ENCODE data around the gene ANAPC2. TPM values are rescaled to one million over a fixed set of nuclear protein-coding genes. Genes with fewer than 3 reads are reported as not detected.

ANAPC2 gene
- total RNA-seq, 1 donor from 2014 or later, result 24.1 TPM

DNA sequence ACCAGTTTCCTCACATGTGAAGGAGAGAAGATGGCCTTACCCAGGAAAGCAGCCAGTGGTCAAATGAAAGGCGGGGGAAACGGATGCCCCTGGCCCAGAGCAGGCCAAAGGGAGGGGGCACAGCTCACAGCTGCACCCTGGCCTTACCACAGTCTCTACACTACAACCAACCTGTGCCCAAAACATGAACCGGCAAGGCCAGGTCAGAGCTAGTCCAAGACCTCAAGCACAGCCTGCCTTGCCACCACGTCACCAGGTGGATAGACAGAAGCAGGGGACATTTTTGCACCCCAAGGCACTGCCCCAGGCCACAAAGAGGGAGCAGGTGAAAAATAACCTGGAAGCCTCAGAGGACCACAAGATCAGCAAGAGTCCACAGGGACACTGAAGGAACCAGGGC is 44.9 kb downstream of the ANAPC2 start:
- TF ChIP-seq, protein P1, sequence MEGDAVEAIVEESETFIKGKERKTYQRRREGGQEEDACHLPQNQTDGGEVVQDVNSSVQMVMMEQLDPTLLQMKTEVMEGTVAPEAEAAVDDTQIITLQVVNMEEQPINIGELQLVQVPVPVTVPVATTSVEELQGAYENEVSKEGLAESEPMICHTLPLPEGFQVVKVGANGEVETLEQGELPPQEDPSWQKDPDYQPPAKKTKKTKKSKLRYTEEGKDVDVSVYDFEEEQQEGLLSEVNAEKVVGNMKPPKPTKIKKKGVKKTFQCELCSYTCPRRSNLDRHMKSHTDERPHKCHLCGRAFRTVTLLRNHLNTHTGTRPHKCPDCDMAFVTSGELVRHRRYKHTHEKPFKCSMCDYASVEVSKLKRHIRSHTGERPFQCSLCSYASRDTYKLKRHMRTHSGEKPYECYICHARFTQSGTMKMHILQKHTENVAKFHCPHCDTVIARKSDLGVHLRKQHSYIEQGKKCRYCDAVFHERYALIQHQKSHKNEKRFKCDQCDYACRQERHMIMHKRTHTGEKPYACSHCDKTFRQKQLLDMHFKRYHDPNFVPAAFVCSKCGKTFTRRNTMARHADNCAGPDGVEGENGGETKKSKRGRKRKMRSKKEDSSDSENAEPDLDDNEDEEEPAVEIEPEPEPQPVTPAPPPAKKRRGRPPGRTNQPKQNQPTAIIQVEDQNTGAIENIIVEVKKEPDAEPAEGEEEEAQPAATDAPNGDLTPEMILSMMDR (IDR thresholded peaks at IDR 0.05), result no peak
- intact Hi-C loops (cut with DNase I), result no loop called here
- Histone ChIP-seq H3K4me1 (no peaks in the 10 kb centered on the region), H3K9me3 (no peaks in the 10 kb centered on the region), H3K36me3 (no peaks in the 10 kb centered on the region), H3K27ac (no peak overlapping the region), H3K4me3 (no peak overlapping the region), H3K27me3 (peaks cover 6% of the 10 kb centered on the region)
- DNase-seq (ENCODE audit: low spot score in 2 of 2), result no peak

DNA sequence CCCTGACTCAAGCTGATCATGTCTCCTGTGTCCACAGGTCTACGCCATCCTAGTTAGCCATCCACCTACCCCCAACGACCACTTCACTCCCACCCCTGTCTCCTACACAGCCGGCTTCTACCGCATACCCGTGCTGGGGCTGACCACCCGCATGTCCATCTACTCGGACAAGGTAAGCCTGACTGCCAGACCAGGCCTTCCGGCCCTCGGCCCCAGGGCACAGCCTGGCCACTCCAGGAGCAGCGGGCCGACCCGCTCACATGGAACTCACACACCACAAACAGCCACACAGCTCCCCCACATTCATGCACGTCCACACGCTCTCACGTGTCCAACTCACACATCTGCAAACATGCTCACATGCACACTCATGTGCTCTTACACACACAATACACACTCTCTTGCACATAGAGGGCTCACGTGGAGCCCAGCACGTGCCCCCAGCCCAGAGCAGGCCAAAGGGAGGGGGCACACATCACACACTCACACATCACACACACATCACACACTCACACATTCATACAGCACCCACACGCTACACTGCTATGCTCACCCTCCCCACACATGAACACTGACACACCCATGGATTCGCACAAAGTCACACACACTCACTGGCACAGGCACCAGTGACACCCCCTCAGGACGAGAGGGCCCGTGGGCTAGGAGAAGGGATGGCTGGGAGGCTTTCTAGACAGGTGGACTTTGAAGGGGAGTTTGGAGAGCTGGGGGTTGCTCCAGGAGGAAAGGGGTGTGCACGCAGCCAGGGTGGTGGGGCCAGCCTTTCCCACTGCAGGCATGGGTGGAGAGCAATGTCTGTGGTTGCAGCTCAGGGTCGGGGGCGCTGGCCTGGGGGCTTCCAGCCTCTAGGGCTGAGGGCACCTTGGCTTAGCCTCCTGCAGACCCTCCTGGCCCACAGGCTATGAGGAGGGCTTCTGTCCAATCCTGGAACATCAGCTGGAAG is 46.1 kb downstream of the ANAPC2 start:
- TF ChIP-seq, protein P1 (IDR thresholded peaks at IDR 0.05), result no peak
- Histone ChIP-seq H3K27me3 (peaks cover 14% of the 10 kb centered on the region), H3K36me3 (no peaks in the 10 kb centered on the region), H3K4me1 (no peaks in the 10 kb centered on the region), H3K4me3 (no peak overlapping the region), H3K9me3 (no peaks in the 10 kb centered on the region), H3K27ac (no peak overlapping the region)
- intact Hi-C loops (cut with DNase I), result no loop called here
- no peak for DNase-seq (ENCODE audit: low spot score in 2 of 2)

DNA sequence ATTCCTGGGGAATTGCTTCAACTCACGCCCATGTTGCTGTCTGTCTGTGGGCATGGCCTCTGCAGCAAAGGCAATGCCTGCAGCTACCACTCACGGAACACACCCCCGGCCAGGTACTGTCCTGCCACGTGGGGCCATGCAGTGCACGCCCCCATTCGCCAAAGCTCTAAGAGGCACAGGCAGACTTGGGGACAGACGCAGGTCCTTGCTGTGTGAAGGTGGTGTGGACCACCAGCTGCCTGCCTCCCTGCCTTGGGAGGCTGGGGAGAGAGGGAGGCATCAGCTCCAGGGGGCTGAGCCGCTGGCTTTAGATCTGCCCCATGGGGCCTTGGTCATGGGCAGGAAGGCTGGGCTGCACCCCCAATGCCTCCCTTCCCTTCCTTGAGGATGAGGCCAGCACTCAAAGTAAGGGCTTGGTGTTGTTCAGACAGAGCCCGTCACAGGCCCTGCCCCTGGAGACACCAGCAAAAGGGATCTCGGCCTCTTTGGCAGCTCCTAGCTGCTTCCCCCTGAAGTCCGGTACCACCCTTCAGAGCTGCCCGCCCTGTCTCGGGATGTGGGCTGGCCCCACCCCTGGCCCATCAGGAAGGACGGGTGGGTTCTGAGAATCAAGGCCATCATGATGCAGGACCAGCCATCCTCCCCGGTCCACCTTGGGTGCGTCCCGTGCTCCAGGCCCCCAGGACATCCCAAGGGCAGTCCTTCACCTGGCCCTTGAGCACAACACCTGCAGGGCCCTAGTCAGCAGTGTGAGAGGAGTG is 47.1 kb downstream of the ANAPC2 start:
- no peak for DNase-seq (ENCODE audit: low spot score in 2 of 2)
- TF ChIP-seq, protein P1 (IDR thresholded peaks at IDR 0.05), result no peak
- no peak overlapping the region for H3K4me3 ChIP-seq
- no peaks in the 10 kb centered on the region for H3K9me3 ChIP-seq
- peaks cover 17% of the 10 kb centered on the region for H3K27me3 ChIP-seq
- intact Hi-C loops (cut with DNase I), result no loop called here
- no peaks in the 10 kb centered on the region for H3K36me3 ChIP-seq
- no peak overlapping the region for H3K27ac ChIP-seq
- H3K4me1 ChIP-seq, result no peaks in the 10 kb centered on the region

DNA sequence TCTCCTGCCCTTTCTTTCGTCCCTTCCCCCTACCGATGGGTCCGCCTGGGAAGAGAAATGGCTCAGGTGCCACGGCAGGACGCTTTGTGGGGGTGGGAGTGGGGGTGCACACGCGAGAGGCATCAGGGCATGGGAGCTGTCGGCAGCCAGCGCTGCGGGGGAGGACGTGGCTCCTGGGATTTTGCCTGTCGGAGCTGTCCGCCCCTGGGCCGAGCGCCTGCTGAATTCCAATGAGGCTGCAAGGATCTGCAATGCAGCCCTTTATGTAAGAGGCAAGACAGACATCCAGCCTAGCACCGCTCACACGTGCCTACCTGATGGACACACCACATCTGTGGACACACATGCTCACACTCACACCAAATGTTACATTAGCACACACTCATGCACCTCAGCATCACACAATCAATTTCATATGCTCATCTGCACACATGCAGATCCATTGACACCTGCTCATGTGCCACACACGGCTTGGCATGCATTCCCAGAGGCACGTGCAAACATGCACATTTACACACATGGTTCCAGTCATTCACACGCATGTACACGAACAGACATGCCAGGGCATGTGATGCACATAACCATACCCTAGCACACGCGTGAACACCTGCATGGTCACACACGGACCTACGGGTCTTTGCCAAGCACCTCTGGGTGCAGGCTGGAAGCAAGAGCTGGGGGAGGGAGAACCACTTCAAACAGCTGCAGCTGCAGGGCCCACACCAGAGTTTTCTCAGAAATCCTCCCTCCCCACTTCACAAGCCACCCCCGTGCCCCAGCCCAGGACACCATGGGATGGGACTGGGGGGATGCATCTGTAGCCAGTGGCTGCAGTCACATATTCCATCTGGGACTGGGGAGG is 48.0 kb downstream of the ANAPC2 start:
- H3K27me3 ChIP-seq, result peaks cover 17% of the 10 kb centered on the region
- intact Hi-C loops (cut with DNase I), result no loop called here

More for the DNA sequence above, 48.0 kb downstream of the ANAPC2 start:
- Histone ChIP-seq H3K4me3 (no peak overlapping the region), H3K4me1 (no peaks in the 10 kb centered on the region), H3K27ac (no peak overlapping the region), H3K36me3 (no peaks in the 10 kb centered on the region), H3K9me3 (no peaks in the 10 kb centered on the region)
- DNase-seq (ENCODE audit: low spot score in 2 of 2), result no peak
- TF ChIP-seq, protein P1 (IDR thresholded peaks at IDR 0.05), result no peak

Data from ascending aorta (tissue), 2 donors.